Bronchial epithelial cell (primary cell): ENCODE results near the gene CAMTA1. TPM values are rescaled to one million over a fixed set of nuclear protein-coding genes. Genes with fewer than 3 reads are reported as not detected.

ENCODE experiments used
- DNase-seq: peaks from one replicate; pipeline ENCODE4 v3.0.0-alpha.2; 2010; ENCODE audit warnings: low read depth
- FAIRE-seq: peaks from 2 replicates; lab custom pipeline; 2011; peaks lifted over from hg19 to GRCh38; lab: Jason Lieb, UNC
- H3K27me3 ChIP-seq: 2 replicates; pipeline ENCODE4 v1.5.1; 2011; ENCODE audit warnings: low read length; ENCODE audit not compliant: control insufficient read depth, insufficient read depth
- H3K36me3 ChIP-seq: 2 replicates; pipeline ENCODE4 v1.5.1; 2011; ENCODE audit warnings: low read length; ENCODE audit not compliant: control insufficient read depth, insufficient read depth
- H3K4me3 ChIP-seq: 2 replicates; pipeline ENCODE4 v1.5.1; 2011; ENCODE audit warnings: mild to moderate bottlenecking, low read depth, low read length, control low read depth
- CTCF ChIP-seq: IDR thresholded peaks from 2 replicates; pipeline ENCODE4 v1.5.1; 2011; ENCODE audit warnings: mild to moderate bottlenecking, moderate library complexity, low read length, control low read depth, inconsistent platforms; ENCODE audit not compliant: insufficient read depth, severe bottlenecking
- total RNA-seq: library from RNA; depleted of rRNA; stranded (reverse); fragments of >200 nt; gene quantifications from 2 replicates; pipeline ENCODE4 v1.2.1, GENCODE V29; 2014

Gene CAMTA1
- total RNA-seq, 1 donor from 2014 or later = 68.2 TPM

- H3K36me3 ChIP-seq = no peaks in the 10 kb centered on the region
- FAIRE-seq = no peak
Measured at GRCh38 chr1:7372477-7373120, 587.3 kb downstream of the CAMTA1 start.

GRCh38 chr1:7373251-7373650 lies 588.0 kb downstream of the CAMTA1 start:
- FAIRE-seq (no peak), DNase-seq (no peak)
- no peak for TF ChIP-seq CTCF
- Histone ChIP-seq H3K4me3 (no peak overlapping the region), H3K36me3 (no peaks in the 10 kb centered on the region), H3K27me3 (no peaks in the 10 kb centered on the region)

More at GRCh38 chr1:7372477-7373120, 587.3 kb downstream of the CAMTA1 start:
- Histone ChIP-seq H3K4me3 (no peak overlapping the region), H3K27me3 (no peaks in the 10 kb centered on the region)
- no peak for TF ChIP-seq CTCF
- no peak for DNase-seq

- no peak for TF ChIP-seq CTCF
- Histone ChIP-seq H3K27me3 (no peaks in the 10 kb centered on the region), H3K4me3 (no peak overlapping the region), H3K36me3 (no peaks in the 10 kb centered on the region)
- FAIRE-seq (no peak), DNase-seq (peak; percentile 13)
Measured at GRCh38 chr1:7373876-7374562, 588.8 kb downstream of the CAMTA1 start.

- no peak for TF ChIP-seq CTCF
- DNase-seq (no peak), FAIRE-seq (no peak)
- Histone ChIP-seq H3K4me3 (no peak overlapping the region), H3K36me3 (no peaks in the 10 kb centered on the region), H3K27me3 (no peaks in the 10 kb centered on the region)
Measured at GRCh38 chr1:7374563-7375160, 589.4 kb downstream of the CAMTA1 start.

GRCh38 chr1:7375329-7375728 lies 590.1 kb downstream of the CAMTA1 start:
- Histone ChIP-seq H3K27me3 (no peaks in the 10 kb centered on the region), H3K4me3 (no peak overlapping the region), H3K36me3 (no peaks in the 10 kb centered on the region)
- TF ChIP-seq CTCF = no peak
- FAIRE-seq (no peak), DNase-seq (no peak)
